ENCODE data around the gene CHAF1A.

GRCh38 chr19:4445963-4446703, 43.7 kb downstream of the CHAF1A start:
- TF ChIP-seq RAD21 (conservative IDR thresholded peaks at IDR 0.05) (no peak), CTCF (IDR thresholded peaks at IDR 0.05; ENCODE audit: poor library complexity, severe bottlenecking) (no peak), EP300 (conservative IDR thresholded peaks at IDR 0.05; ENCODE audit: poor library complexity, severe bottlenecking) (no peak), POLR2AphosphoS5 (IDR thresholded peaks at IDR 0.05) (no peak)
